ENCODE results near the gene CC2D1A.

DNA sequence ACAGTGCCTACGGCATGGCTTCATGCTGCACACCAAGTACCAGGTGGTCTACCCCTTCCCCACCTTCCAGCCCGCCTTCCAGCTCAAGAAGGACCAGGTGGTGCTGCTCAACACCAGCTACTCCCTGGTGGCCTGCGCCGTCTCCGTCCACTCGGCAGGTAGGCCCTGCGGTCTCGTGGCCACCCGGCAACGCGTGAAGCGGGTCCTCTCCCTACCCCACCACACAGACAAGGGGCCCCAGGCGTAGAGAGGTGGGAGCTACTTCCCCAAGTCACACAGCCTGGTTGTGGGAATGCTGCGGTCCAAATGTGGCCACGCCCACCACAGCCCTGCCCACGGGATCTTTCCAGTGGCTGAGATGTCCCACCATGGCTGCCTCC, 50.4 kb downstream of the CC2D1A start:
- TF ChIP-seq, protein P1, sequence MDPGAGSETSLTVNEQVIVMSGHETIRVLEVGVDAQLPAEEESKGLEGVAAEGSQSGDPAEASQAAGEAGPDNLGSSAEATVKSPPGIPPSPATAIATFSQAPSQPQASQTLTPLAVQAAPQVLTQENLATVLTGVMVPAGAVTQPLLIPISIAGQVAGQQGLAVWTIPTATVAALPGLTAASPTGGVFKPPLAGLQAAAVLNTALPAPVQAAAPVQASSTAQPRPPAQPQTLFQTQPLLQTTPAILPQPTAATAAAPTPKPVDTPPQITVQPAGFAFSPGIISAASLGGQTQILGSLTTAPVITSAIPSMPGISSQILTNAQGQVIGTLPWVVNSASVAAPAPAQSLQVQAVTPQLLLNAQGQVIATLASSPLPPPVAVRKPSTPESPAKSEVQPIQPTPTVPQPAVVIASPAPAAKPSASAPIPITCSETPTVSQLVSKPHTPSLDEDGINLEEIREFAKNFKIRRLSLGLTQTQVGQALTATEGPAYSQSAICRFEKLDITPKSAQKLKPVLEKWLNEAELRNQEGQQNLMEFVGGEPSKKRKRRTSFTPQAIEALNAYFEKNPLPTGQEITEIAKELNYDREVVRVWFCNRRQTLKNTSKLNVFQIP (CRISPR knock-in tag; IDR thresholded peaks at IDR 0.05; ENCODE audit: borderline replicate concordance, low read depth): no peak
- no peak for TF ChIP-seq ZC3H10 (CRISPR knock-in tag; IDR thresholded peaks at IDR 0.05)
- no peak for TF ChIP-seq ZFP3 (CRISPR knock-in tag; IDR thresholded peaks at IDR 0.05)
- TF ChIP-seq OSR1 (CRISPR knock-in tag; IDR thresholded peaks at IDR 0.05): no peak
- no peak for TF ChIP-seq ARNTL (CRISPR knock-in tag; IDR thresholded peaks at IDR 0.05; ENCODE audit: borderline replicate concordance, low read depth)
- TF ChIP-seq, protein P2, sequence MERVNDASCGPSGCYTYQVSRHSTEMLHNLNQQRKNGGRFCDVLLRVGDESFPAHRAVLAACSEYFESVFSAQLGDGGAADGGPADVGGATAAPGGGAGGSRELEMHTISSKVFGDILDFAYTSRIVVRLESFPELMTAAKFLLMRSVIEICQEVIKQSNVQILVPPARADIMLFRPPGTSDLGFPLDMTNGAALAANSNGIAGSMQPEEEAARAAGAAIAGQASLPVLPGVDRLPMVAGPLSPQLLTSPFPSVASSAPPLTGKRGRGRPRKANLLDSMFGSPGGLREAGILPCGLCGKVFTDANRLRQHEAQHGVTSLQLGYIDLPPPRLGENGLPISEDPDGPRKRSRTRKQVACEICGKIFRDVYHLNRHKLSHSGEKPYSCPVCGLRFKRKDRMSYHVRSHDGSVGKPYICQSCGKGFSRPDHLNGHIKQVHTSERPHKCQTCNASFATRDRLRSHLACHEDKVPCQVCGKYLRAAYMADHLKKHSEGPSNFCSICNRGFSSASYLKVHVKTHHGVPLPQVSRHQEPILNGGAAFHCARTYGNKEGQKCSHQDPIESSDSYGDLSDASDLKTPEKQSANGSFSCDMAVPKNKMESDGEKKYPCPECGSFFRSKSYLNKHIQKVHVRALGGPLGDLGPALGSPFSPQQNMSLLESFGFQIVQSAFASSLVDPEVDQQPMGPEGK (CRISPR knock-in tag; IDR thresholded peaks at IDR 0.05; ENCODE audit: borderline replicate concordance): no peak
